DMS 273 (cell line): ENCODE measurements around the gene BTF3.
A peak's percentile ranks its signal among the peaks of the same experiment; 100 is the strongest.
"Not testable (repeated sequence)": the region's sequence is repeated elsewhere in the genome, so short reads cannot be mapped to it uniquely, and the experiment has no call there.

ENCODE experiments used
- DNase-seq: peaks from one replicate; lab custom pipeline; 2025; ENCODE audit not compliant: unreplicated experiment; lab: John Stamatoyannopoulos, UW

BTF3 gene

DNA sequence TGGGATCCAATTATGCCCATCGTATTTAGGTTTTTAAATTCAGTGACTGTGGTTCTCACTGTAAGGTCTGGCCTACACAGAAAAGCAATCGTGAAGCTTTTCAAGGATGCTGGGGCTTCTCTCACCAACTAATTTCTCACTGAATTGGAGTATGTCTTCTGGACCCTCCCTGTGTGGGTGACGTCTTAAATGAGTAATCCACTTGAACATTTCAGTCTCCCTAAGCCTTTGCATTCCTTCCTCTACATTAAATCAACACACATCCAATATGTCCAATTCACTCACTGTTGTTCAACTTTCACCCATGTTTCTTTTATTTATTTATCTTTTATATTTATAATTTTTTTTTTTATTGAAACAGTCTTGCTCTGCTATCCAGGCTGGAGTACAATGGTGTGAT is 12.5 kb upstream of the BTF3 start:
- no peak for DNase-seq

DNA sequence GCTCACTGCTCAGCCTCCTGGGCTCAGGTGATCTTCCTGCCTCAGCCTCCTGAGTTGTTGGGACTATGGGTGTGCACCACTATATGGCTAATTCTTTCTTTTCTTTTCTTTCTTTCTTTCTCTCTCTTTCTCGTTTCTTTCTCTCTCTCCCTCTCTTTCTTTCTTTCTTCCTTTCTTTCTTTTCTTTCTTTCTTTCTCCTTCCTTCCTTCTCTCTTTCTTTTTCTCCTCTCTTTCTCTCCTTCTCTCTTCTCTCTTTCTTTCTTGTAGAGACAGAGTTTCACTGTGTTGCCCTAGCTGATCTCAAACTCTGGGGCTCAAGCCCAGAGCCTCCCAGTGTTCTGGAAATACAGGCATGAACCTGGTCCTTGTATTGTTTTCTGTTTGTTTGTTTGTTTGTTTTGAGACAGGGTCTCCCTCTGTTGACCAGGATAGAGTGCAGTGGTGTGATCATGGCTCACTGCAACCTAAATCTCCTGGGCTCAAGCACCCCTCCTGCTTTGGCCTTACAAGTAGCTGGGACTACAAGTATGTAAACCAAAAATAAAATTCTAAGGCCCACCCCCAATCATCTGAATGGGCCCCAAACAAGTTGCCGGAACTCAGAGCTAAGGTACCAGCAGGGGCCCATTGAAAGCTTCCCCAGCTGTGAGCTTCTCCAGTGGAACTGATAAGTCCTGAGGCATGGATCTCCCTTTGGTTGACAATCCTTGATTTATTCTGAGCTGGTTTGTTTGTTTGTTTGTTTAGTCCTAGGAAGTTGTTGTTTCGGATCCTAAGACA is 11.9 kb upstream of the BTF3 start:
- DNase-seq = no peak

- DNase-seq = not testable (repeated sequence)
Measured at GRCh38 chr5:73487257-73487656, 11.0 kb upstream of the BTF3 start.

- DNase-seq = no peak
Measured at GRCh38 chr5:73487815-73488214, 10.4 kb upstream of the BTF3 start.

- DNase-seq = no peak
Measured at GRCh38 chr5:73488806-73489205, 9.4 kb upstream of the BTF3 start.

DNA sequence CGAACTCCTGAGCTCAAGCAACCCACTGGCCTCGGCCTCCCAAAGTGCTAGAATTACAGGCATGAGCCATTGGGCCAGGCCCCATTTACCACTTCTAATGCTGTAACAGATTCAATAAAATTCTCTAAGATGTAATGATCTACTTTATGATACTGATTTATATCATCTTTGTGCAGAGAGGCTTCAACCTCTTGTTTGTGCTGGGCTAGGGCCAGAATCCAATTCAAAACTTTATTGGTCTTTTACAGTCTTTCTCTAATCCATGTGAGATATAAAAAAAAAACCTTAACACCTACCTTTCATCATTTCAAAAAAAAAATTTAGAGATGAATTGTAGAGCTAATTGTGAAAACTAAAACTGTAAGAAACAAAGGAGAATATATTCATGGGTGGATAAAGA is 8.2 kb upstream of the BTF3 start:
- DNase-seq = no peak

- DNase-seq = no peak
Measured at GRCh38 chr5:73491155-73491554, 7.1 kb upstream of the BTF3 start.

GRCh38 chr5:73493421-73493820 is 4.8 kb upstream of the BTF3 start:
- no peak for DNase-seq

- DNase-seq = no peak
Measured at GRCh38 chr5:73494721-73495120, 3.5 kb upstream of the BTF3 start.

DNA sequence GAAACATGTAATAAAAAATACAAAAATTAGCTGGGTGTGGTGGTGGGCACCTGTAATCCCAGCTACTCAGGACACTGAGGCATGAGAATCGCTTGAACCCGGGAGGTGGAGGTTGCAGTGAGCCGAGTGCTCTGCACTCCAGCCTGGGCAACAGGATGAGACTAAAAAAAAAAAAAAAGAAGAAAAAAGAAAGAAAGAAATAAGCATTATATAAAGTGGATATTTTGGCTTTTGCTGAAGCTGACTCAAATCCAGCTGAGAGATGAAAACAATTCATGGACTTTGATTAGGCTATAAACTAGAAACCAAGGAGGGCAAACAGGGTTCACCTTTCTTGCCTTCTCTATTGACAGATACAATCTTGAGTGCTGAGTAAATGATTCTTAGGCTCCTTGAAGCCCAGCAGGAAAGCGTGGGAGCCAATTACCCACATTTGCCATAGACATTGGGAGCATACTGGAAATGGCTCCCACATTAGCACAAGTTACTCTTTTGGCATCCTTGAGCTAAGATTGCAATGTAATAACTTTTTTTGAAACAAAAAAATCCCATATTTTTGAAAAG is 2.4 kb upstream of the BTF3 start:
- no peak for DNase-seq

- peak; percentile 92 for DNase-seq
Measured at GRCh38 chr5:73496984-73497457, 1.2 kb upstream of the BTF3 start.

- DNase-seq = peak; percentile 53
Measured at GRCh38 chr5:73497497-73498056, 665 bp upstream of the BTF3 start.

DNA sequence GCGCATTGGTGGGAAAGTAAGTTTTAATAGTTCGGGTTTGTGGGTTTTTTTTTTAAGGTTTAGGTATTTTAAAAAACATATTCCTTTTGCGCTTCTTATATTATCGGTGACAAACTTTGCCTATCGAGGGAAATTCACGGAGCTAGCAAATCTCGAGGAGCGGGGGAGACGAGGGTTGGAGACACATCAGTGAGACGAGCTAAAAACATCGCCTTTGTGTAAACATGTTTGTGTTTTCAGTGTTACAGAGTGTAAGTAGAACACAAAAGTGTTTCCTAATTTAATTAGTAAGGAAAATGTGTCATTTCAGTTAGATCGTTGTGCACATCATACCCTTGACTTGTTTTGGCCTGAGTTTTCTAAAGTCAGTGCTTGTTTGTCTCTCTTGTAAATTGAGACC is 945 bp downstream of the BTF3 start:
- peak; percentile 35 for DNase-seq

DNA sequence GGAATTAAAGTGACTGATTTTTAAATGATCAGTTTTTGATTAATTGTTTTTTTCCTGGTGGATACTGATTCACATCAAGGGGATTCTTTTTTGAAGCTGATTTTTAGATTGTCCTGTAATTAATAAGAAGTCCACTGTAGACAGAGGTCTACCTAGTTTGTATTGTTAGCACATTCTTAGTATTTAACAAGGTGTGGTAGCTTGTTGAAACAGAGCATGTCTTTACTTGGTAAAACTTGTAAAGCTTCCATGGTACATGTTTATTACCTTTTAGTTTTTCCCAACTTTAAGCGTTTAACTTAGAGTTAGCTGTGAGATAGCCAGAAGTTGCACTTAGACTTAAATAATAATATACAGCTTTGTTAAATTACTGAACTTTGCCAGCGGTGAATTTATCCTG is 1.5 kb downstream of the BTF3 start:
- DNase-seq = no peak

GRCh38 chr5:73501406-73501805 is 3.2 kb downstream of the BTF3 start:
- DNase-seq = no peak

DNA sequence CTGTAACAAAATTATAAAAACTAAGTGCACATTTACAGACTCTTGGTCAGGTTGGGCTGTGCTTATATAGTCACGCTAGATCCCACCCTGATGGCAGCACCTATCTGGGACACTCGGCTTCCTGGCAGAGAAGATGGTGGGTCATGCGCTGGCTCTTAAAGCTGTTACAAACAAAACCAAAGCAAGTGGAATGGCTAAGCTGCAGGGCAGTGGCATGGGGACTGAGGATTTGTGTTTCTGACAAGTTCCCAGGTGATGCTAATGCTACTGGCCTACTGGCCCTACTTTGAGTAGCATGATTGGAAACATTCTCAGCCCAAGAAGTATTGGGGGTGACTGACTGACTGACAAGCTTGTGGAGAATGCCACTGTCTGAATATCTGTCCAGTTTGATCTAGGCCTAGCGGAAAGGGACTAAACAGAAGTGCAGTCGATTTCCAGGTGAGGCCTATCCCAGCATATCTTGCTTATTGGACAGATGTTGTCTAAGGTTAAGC is 8.3 kb downstream of the BTF3 start:
- no peak for DNase-seq

- DNase-seq = peak; percentile 42
Measured at GRCh38 chr5:73507062-73507461, 8.8 kb downstream of the BTF3 start.

GRCh38 chr5:73508521-73508920 is 10.3 kb downstream of the BTF3 start:
- not testable (repeated sequence) for DNase-seq

DNA sequence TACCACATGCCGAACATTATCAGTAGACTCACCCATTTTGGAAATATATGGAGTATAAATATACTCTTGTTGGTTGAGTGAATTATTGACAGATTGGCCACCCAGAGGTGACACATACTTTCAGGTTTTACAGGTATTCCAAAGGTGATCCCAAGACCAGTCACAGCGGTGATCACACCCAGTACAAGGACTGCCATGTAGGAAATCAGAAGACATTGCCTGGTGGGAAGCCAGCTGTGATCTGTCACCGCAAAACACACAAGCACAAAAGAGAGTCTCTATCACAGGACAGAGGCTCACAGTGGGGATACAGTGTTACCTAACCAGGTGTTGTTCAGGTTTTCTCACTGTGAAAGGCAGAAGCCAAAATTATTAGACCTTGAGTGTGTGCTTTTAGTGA is 15.8 kb downstream of the BTF3 start:
- no peak for DNase-seq

GRCh38 chr5:73514418-73514817 is 16.2 kb downstream of the BTF3 start:
- DNase-seq = no peak

DNA sequence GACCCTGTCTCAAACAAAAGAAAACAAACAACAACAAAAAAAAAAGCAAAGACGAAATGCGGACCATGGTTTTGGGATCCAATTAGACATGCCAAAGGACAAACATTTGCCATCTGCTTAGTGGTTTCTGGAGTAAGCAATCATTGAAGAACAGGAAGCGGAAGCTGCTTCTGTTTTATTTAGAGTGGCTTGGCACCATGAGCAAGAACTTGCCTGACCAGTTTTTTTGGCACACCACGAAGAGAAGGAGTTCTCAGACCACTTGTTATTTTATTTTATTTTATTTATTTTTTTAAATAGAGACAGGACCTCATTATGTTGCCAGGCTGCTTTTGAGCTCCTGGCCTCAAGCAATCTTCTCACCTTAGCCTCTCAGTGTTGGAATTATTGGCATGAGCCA is 17.0 kb downstream of the BTF3 start:
- DNase-seq = peak; percentile 32
